HT1080 (cell line): ENCODE results near the gene CELA3B. TPM values are rescaled to one million over a fixed set of nuclear protein-coding genes. Genes with fewer than 3 reads are reported as not detected.
"Not testable (repeated sequence)": the region's sequence is repeated elsewhere in the genome, so short reads cannot be mapped to it uniquely, and the experiment has no call there.

Source experiments
- DNase-seq: peaks from one replicate; pipeline ENCODE4 v3.0.0-alpha.2; 2015; ENCODE audit warnings: low read depth
- total RNA-seq: library from RNA; depleted of rRNA; stranded (reverse); fragments of >200 nt; shearing (Covaris generic); gene quantifications from 2 replicates; pipeline ENCODE4 v1.2.3, GENCODE V29; 2014

The CELA3B gene
- total RNA-seq, 1 experiment from 2014 or later = not detected

DNA sequence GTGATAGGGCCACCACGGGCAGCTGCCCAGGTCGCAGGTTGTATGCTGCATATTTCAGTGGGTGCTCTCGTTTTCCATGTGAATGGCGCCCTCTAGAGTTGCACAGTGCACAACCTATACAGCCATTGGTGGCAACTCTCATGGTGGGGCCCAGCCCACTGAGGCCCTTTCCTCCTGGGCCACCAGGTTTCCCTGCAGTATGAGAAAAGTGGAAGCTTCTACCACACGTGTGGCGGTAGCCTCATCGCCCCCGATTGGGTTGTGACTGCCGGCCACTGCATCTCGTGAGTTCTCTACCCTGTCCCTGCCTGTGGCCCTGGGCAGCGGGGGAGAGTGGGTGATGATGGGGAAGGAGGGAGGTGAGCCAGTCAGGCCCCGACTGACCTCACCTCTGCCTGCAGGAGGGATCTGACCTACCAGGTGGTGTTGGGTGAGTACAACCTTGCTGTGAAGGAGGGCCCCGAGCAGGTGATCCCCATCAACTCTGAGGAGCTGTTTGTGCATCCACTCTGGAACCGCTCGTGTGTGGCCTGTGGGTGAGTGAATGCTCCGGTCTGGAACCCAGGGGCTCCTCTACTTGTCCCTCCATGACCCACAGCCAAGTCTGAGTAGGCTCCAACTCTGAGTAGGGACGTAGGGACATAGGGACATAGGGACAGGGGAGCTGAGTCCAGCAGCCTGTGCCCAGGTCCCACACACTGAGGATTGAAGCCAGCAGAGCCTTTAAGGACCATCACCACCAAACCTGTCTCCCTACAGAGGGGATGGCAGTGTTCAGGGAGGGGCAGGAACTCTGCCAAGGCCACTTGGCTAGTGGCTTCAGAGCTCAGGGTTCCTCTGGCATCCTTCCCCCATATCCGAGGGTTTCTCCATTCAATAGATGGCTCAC lies 28.7 kb downstream of the CELA3B start:
- DNase-seq = not testable (repeated sequence)

- DNase-seq = not testable (repeated sequence)
These were observed 29.9 kb downstream of the CELA3B start for GRCh38 chr1:22006736-22007135.

GRCh38 chr1:22007262-22007661 lies 30.4 kb downstream of the CELA3B start:
- DNase-seq = not testable (repeated sequence)

DNA sequence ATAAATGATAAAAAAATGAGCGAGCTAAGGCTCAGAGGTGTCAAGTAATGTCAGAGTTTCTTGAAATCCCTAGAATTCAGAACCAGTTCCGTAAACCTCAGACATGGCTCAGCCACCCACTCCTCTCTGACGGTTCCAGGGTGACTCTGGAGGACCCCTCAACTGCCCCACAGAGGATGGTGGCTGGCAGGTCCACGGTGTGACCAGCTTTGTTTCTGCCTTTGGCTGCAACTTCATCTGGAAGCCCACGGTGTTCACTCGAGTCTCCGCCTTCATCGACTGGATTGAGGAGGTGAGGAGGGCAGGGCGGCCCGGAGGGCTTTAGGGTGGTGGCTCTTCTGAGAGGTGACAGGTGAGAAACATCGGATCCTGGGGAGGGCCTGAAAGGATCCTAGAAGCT lies 32.7 kb downstream of the CELA3B start:
- not testable (repeated sequence) for DNase-seq

GRCh38 chr1:22012752-22013151 lies 35.9 kb downstream of the CELA3B start:
- not testable (repeated sequence) for DNase-seq

DNA sequence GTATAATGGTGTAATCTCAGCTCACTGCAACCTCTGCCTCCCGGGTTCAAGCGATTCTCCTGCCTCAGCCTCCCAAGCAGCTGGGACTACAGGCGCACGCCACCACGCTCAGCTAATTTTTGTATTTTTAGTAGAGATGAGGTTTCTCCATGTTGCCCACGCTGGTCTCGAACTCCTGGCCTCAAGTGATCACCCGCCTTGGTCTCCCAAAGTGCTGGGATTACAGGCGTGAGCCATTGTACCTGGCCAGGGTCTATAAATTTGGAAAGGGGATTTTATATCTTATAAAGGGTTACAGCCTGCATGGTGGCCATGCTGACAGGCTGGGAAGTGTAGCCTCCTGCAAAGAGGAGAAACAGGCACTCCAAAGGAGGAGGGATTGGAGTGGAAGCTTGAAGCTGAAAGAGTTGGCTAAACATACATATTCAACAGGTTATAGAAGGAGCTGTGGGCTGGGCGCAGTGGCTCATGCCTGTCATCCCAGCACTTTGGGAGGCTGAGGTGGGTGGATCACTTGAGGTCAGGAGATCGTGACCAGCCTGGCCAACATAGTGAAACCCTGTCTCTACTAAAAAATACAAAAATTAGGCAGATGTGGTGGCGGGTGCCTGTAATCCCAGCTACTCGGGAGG lies 37.9 kb downstream of the CELA3B start:
- not testable (repeated sequence) for DNase-seq

DNA sequence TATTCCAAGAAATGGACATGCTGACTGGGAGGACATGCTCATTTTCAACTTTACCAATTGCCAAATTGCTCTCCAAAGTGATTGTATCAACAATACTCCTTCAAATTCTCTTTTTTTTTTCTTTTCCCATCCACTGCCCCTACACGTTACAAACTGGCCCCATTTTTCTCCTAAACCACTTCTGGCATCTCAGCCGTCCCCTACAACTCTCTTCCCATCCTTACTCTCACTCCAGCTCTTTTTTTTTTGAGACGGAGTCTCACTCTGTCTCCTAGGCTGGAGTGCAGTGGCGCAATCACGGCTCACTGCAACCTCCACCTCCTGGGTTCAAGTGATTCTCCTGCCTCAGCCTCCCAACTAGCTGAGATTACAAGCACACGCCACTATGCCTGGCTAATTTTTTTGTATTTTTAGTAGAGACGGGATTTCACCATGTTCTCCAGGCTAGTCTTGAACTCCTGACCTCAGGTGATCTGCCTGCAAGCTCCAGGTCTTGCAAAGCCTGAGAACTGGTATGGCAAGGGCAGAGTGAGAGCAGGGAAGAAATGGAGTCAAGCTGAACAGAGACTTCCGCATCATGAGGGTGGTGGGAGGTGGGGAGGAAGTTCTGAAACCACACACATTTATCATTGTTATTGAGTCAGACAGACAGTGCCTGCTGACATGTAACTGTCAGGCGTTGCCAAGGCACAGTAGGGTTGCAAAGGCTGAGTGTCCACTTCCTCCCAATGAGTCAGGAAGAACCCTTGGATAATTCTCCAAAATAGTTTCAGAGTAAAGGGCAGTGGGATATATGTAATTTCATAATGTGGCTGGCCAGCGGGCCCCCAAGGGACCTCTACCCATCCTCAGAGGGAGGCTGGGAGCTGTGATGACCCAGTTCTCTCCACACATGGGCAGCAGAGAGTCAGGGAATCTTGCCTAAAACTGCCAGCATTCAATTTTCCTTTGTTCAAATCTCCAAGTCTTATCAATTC lies 42.0 kb downstream of the CELA3B start:
- DNase-seq = peak; percentile 99

- DNase-seq = no peak
These were observed 44.2 kb downstream of the CELA3B start for GRCh38 chr1:22021061-22021460.

- DNase-seq = peak; percentile 91
These were observed 47.9 kb downstream of the CELA3B start for GRCh38 chr1:22024485-22025367.

GRCh38 chr1:22025368-22026155 lies 48.7 kb downstream of the CELA3B start:
- DNase-seq = peak; percentile 95

DNA sequence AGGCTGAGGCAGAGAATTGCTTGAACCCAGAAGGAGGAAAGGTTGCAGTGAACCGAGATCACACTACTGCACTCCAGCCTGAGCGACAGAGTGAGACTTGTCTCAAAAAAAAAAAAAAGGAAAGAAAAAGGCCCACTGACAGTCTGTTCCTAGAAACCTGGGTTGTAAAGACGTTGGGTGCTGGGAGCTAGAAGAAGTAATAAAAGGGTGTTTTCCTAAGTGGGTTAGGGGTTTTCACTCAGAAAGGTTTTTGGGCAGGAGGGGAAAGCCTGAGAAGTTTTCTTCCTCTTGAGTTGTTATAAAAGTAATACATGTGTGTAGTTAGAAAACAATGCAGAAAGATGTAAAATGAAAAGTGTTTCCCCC lies 50.1 kb downstream of the CELA3B start:
- DNase-seq = no peak

DNA sequence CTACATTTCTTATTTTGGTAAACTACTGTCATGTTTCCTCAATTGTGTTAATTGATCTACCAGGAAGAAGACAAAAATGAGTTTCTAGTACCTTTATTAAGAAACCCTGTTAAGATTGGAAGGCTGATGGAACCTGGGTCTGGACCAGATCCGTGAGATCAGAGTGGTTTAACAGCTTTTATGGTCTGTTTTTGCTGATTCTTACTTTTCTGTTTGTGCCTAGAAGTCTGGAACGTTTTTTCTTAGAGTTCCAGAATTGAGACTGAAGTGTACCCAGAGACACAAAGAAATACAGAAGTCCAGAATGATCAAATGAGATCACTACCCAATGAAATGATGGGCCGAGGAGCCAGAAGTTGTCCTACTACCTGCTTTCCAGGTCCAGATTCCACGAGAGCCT lies 53.2 kb downstream of the CELA3B start:
- no peak for DNase-seq

DNA sequence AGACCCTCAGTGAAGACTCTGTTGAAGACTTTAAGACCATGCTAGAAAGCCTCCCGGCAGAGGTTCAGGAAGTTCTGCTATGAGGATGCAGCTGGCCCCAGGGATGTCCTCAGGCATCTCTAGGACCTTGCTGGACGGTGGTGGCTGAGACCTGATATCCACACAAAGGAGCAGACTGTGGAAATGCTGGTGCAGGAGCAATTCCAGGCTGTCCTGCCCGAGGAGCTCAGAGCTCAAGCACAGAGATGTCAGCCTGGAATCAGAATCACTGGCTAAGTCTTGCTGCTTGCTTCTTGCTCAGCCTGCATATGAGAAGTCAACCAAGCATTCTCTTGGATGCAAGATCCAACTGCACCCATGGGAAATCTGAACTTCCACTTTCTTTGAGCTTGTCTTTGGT lies 53.7 kb downstream of the CELA3B start:
- DNase-seq = no peak

GRCh38 chr1:22031214-22031962 lies 54.6 kb downstream of the CELA3B start:
- no peak for DNase-seq

DNA sequence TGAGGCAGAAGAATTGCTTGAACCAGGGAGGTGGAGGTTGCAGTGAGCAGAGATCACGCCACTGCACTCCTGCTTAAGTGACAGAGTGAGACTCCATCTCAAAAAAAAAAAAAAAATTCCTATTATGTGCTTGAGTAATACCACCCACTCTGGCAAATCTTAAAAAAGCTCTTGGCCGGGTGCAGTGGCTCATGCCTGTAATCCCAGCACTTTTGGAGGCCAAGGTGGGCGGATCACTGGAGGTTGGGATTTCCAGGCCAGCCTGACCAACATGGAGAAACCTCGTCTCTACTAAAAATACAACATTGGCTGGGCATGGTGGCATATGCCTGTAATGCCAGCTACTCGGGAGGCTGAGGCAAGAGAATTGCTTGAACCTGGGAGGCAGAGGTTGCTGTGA lies 58.0 kb downstream of the CELA3B start:
- DNase-seq = not testable (repeated sequence)

GRCh38 chr1:22037520-22037919 lies 60.7 kb downstream of the CELA3B start:
- no peak for DNase-seq

DNA sequence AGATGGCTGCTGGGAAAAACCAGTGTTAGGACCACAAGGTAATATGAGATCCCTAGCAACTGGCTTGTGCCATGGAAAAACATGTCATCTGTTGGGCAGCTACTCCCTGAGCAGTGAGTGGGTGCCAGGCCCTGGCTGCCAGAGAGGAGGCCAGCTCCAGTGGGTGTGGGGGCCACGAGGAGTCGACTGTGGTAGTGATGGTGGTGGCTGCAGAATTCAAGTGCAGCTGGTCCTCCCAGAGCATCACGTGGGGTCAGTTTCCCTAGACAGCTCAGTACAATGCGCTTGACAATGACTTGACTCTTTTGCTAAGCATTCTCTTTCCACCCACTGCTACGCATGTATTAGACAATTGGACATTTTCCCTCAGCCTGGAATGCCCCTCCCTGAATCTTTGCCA lies 61.2 kb downstream of the CELA3B start:
- no peak for DNase-seq
